Esophagus muscularis mucosa (tissue), 4 donors: Measurements from ENCODE around the gene SEC14L1. TPM values are rescaled to one million over a fixed set of nuclear protein-coding genes. Genes with fewer than 3 reads are reported as not detected.
"Not testable (repeated sequence)": the region's sequence is repeated elsewhere in the genome, so short reads cannot be mapped to it uniquely, and the experiment has no call there.

Experiments
- DNase-seq: peaks from one replicate; pipeline ENCODE4 v3.0.0-alpha.2; 2017; ENCODE audit errors: extremely low spot score
- H3K27ac ChIP-seq, 4 donors: fragments of 200-600 bp; sonication (generic); replicated peaks in 1 of 4; 1 replicate in 3 of 4; 2 replicates in 1 of 4; pipeline ENCODE4 v1.5.1; 2016 to 2019; ENCODE audit warnings: mild to moderate bottlenecking in 1 of 4
- H3K27me3 ChIP-seq, 4 donors: fragments of 200-600 bp; sonication (generic); one replicate each; pipeline versions ENCODE4 v1.5.1 to v1.6.0; 2016 to 2019
- H3K36me3 ChIP-seq, 4 donors: fragments of 200-600 bp; sonication (generic); one replicate each; pipeline ENCODE4 v1.5.1; 2016 to 2019
- H3K4me1 ChIP-seq, 4 donors: fragments of 200-600 bp; sonication (generic); one replicate each; pipeline ENCODE4 v1.5.1; 2016 to 2019
- H3K4me3 ChIP-seq, 4 donors: fragments of 200-600 bp; sonication (generic); 1 replicate in 2 of 4; 2 replicates in 2 of 4; pipeline ENCODE4 v1.5.1; 2016 to 2019; ENCODE audit warnings: mild to moderate bottlenecking in 4 of 4, moderate library complexity in 1 of 4
- H3K9me3 ChIP-seq, 4 donors: fragments of 200-600 bp; sonication (generic); 1 replicate in 3 of 4; 2 replicates in 1 of 4; pipeline ENCODE4 v1.5.1; 2016 to 2019
- EP300 ChIP-seq: sonication (generic); formaldehyde crosslinking; IDR thresholded peaks from one replicate; pipeline ENCODE4 v1.6.1; 2017; ENCODE audit warnings: antibody characterized with exemption
- POLR2A ChIP-seq: fragments of 450-650 bp; IDR thresholded peaks from one replicate; pipeline ENCODE4 v1.6.1; 2017; ENCODE audit warnings: antibody characterized with exemption, moderate library complexity, mild to moderate bottlenecking, low read depth
- POLR2AphosphoS5 ChIP-seq, 2 donors: sonication (generic); formaldehyde crosslinking; IDR thresholded peaks; one replicate each; pipeline ENCODE4 v1.6.1; 2017; ENCODE audit warnings: antibody characterized with exemption in 2 of 2
- WGBS: methylation state at CpG from one replicate; pipeline ENCODE4 v1.1.5; 2018; 5-methylcytosine and 5-hydroxymethylcytosine counted together
- intact Hi-C: fragments of 100-400 bp; cut with DNase I; formaldehyde crosslinking; loops from one replicate; pipeline ENCODE4 v1.15.1; 2023
- total RNA-seq, 4 donors: library from RNA; depleted of rRNA; stranded (reverse); fragments of >200 nt; gene quantifications; one replicate each; pipeline versions ENCODE4 v1.1.0 to v1.2.1, GENCODE V29; 2016
- TF ChIP-seq, protein P1 (sequence below), 3 experiments: fragments of 200-600 bp in 2 of 3; fragments of 450-650 bp in 1 of 3; sonication (generic) in 2 of 3; IDR thresholded peaks; one replicate each; pipeline ENCODE4 v1.5.1; 2017 to 2019; ENCODE audit warnings: antibody characterized with exemption in 3 of 3, mild to moderate bottlenecking in 2 of 3, moderate library complexity in 1 of 3

The SEC14L1 gene
- total RNA-seq, 4 donors from 2014 or later: 40.7 to 96.4 (median 64.4) TPM

GRCh38 chr17:77247048-77247541 is 106.3 kb downstream of the SEC14L1 start:
- no peaks in the 10 kb centered on the region for H3K36me3 ChIP-seq
- WGBS: 3% methylated on average over 12 of the region's 51 CpGs
- H3K27ac ChIP-seq: peak overlapping the region; percentile 53 to 71 (median 53)
- intact Hi-C loops: loop anchor here (1.0 to 5.0 kb wide), 2 partner anchors 161 to 380 kb away; partner anchors contain the start of gene MGAT5B
- no peak for TF ChIP-seq EP300
- no peak for TF ChIP-seq POLR2A
- TF ChIP-seq, protein P1, sequence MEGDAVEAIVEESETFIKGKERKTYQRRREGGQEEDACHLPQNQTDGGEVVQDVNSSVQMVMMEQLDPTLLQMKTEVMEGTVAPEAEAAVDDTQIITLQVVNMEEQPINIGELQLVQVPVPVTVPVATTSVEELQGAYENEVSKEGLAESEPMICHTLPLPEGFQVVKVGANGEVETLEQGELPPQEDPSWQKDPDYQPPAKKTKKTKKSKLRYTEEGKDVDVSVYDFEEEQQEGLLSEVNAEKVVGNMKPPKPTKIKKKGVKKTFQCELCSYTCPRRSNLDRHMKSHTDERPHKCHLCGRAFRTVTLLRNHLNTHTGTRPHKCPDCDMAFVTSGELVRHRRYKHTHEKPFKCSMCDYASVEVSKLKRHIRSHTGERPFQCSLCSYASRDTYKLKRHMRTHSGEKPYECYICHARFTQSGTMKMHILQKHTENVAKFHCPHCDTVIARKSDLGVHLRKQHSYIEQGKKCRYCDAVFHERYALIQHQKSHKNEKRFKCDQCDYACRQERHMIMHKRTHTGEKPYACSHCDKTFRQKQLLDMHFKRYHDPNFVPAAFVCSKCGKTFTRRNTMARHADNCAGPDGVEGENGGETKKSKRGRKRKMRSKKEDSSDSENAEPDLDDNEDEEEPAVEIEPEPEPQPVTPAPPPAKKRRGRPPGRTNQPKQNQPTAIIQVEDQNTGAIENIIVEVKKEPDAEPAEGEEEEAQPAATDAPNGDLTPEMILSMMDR (IDR thresholded peaks at IDR 0.05): peak in 2 of 3 experiments; percentile 99
- TF ChIP-seq POLR2AphosphoS5 (IDR thresholded peaks at IDR 0.05): peak in 1 of 2 donors; percentile 43
- peak; percentile 94 for DNase-seq
- no peaks in the 10 kb centered on the region for H3K9me3 ChIP-seq
- H3K27me3 ChIP-seq: peaks cover 0 to 14% (median 0%) of the 10 kb centered on the region in 4 donors
- H3K4me1 ChIP-seq: peaks cover 10 to 17% (median 15%) of the 10 kb centered on the region in 4 donors
- H3K4me3 ChIP-seq: peak overlapping the region; percentile 66 to 70 (median 68)

DNA sequence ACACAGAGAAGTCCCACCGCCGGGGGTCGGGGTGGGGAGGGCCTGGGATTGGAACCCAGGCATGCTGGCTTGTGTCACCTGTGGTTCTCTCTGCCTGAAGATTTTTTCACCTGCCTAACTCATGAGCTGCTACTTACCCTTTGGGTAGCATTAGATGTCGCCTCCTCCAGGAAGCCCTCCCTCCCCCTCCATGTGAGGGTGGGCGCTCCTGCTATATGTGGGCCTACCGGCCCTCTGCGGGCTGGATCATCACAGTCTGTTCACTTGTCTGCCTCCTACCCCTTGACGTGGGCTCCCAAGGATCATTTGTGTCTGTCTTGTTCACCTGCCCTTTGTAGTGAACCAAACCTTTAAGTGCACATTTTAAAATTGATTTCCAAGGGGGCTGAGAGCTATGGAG is 106.8 kb downstream of the SEC14L1 start:
- no peaks in the 10 kb centered on the region for H3K9me3 ChIP-seq
- peaks cover 0 to 14% (median 0%) of the 10 kb centered on the region in 4 donors for H3K27me3 ChIP-seq
- TF ChIP-seq EP300 (no peak), POLR2A (no peak), POLR2AphosphoS5 (IDR thresholded peaks at IDR 0.05) (no peak)
- TF ChIP-seq, protein P1 (IDR thresholded peaks at IDR 0.05): no peak
- no peaks in the 10 kb centered on the region for H3K36me3 ChIP-seq
- no peak for DNase-seq
- H3K27ac ChIP-seq: peak overlapping the region in 1 of 4 donors; percentile 71
- 26% methylated on average over 5 of the region's 8 CpGs for WGBS
- intact Hi-C loops: loop anchor here (1.0 to 5.0 kb wide), 2 partner anchors 161 to 380 kb away; partner anchors contain the start of gene MGAT5B
- H3K4me3 ChIP-seq: peak overlapping the region; percentile 66 to 70 (median 68)
- H3K4me1 ChIP-seq: peaks cover 10 to 17% (median 15%) of the 10 kb centered on the region in 4 donors

GRCh38 chr17:77248216-77249114 is 107.7 kb downstream of the SEC14L1 start:
- H3K9me3 ChIP-seq: no peaks in the 10 kb centered on the region
- peaks cover 0 to 14% (median 0%) of the 10 kb centered on the region in 4 donors for H3K27me3 ChIP-seq
- DNase-seq: no peak
- 76% methylated on average over 17 of the region's 17 CpGs for WGBS
- peaks cover 10 to 17% (median 15%) of the 10 kb centered on the region in 4 donors for H3K4me1 ChIP-seq
- TF ChIP-seq EP300: no peak
- H3K36me3 ChIP-seq: no peaks in the 10 kb centered on the region
- H3K4me3 ChIP-seq: no peak overlapping the region
- no peak overlapping the region for H3K27ac ChIP-seq
- intact Hi-C loops: loop anchor here (5.0 kb wide), 1 partner anchor 381 kb away; the partner anchor contains the start of gene MGAT5B

DNA sequence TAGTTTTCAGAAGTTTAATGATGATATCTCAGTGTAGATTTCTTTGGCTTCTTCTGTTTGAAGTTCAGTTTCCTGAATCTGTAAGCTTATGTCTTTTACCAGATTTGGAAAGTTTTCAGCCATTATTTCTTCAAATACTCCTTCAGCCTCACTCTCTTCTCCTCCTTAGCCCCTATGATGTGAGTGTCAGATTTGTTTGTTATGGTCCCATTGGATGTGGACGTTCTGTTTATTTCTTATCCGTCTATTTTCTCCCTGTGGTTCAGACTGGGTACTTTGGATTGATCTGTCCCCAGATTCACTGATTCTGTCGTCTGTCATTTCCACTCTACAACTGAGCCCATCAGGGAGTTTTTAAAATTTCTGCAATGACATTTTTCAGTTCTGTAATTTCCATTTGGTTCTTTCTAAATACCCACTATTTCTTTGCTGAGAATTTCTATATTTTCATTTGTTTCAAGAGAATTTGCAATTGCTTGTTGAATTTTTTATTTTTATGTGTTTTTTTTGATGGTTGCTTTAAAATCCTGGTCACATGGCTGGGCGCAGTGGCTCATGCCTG is 110.9 kb downstream of the SEC14L1 start:
- Histone ChIP-seq H3K36me3 (no peaks in the 10 kb centered on the region), H3K9me3 (no peaks in the 10 kb centered on the region), H3K27me3 (peaks cover 0 to 29% (median 0%) of the 10 kb centered on the region in 4 donors), H3K4me3 (no peak overlapping the region), H3K27ac (no peak overlapping the region), H3K4me1 (peaks cover 6 to 14% (median 10%) of the 10 kb centered on the region in 4 donors)
- 70% methylated on average over 4 of the region's 4 CpGs for WGBS
- DNase-seq: no peak
- TF ChIP-seq, protein P1 (IDR thresholded peaks at IDR 0.05): no peak
- TF ChIP-seq POLR2AphosphoS5 (IDR thresholded peaks at IDR 0.05) (no peak), POLR2A (no peak), EP300 (no peak)
- intact Hi-C loops: no loop called here

DNA sequence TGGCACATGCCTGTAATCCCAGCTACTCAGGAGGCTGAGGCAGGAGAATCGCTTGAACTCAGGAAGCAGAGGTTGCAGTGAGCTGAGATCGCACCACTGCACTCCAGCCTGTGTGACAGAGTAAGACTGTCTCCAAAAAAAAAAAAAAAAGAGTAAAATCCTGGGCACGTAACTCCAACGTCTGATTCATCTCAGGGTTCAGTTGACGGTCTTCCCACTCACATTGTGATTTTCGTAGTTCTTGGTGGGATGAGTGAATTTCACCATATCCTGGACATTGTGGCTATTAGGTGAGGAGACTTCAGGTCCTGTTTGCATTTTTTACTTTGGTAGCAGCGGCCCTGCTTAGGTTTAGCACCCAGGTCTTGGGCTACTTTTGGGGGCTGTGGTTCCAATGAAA is 111.5 kb downstream of the SEC14L1 start:
- H3K4me3 ChIP-seq, H3K27ac ChIP-seq, H3K4me1 ChIP-seq, H3K9me3 ChIP-seq, DNase-seq, intact Hi-C loops, H3K36me3 ChIP-seq: not testable (repeated sequence)
- 81% methylated on average over 7 of the region's 7 CpGs for WGBS
- H3K27me3 ChIP-seq: peaks cover 0 to 31% (median 0%) of the 10 kb centered on the region in 4 donors
